ENCODE data around the gene SBNO1.

Gene SBNO1

DNA sequence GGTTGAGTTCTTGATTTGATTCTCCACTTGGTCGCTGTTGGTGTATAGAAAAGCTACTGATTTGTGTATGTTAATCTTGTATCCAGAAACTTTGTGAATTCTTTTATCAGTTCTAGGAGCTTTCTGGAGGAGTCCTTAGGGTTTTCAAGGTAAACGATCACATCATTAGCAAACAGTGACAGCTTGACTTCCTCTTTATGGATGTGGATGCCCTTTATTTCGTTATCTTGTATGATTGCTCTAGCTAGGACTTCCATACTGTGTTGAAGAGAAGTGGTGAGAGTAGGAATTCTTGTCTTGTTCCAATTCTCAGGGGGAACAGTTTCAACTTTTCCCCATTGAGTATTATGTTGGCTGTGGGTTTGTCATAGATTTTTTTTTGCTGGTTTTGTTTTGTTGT, 119.0 kb downstream of the SBNO1 start:
- TF ChIP-seq, protein P1, sequence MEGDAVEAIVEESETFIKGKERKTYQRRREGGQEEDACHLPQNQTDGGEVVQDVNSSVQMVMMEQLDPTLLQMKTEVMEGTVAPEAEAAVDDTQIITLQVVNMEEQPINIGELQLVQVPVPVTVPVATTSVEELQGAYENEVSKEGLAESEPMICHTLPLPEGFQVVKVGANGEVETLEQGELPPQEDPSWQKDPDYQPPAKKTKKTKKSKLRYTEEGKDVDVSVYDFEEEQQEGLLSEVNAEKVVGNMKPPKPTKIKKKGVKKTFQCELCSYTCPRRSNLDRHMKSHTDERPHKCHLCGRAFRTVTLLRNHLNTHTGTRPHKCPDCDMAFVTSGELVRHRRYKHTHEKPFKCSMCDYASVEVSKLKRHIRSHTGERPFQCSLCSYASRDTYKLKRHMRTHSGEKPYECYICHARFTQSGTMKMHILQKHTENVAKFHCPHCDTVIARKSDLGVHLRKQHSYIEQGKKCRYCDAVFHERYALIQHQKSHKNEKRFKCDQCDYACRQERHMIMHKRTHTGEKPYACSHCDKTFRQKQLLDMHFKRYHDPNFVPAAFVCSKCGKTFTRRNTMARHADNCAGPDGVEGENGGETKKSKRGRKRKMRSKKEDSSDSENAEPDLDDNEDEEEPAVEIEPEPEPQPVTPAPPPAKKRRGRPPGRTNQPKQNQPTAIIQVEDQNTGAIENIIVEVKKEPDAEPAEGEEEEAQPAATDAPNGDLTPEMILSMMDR (IDR thresholded peaks at IDR 0.05; ENCODE audit: extremely low read depth, insufficient read depth, missing control alignments), result no peak
- in situ Hi-C loops (cut with MboI; ENCODE audit: low pct_unique_long_range_greater_than_20kb, low sequenced_read_pairs, unreplicated experiment), result loop anchor here (25.0 kb wide), 1 partner anchor 408 kb away; the partner anchor contains the start of gene HIP1R
- no peak for DNase-seq (ENCODE audit: low spot score)

DNA sequence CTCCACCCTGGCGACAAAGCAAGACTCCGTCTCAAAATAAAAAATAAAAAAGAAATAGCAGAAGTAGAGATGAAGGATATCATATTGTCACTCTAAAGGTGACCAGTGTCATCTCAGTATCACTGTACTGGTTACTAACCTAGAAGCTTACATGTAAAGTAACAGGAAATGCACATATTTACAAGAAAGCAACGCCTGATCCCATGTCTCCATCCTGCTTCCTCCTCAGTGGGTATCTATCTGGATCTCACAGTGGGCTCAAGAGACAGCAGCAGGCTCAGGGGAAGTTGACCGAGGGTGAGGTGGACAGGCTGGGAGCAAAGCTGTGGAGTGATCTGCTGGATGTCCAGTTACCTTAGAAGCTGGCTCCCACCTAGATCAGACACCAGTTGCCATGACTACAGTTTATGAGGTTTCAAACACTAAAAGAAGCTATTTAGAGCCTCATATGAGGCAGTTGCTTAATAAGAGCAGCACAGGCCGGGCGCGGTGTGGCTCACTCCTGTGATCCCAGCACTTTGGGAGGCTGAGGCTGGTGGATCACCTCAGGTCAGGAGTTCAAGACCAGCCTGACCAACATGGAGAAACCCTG, 120.9 kb downstream of the SBNO1 start:
- in situ Hi-C loops (cut with MboI; ENCODE audit: low pct_unique_long_range_greater_than_20kb, low sequenced_read_pairs, unreplicated experiment), result loop anchor here (25.0 kb wide), 1 partner anchor 406 kb away; the partner anchor contains the start of gene HIP1R
- no peak for DNase-seq (ENCODE audit: low spot score)
- TF ChIP-seq, protein P1 (IDR thresholded peaks at IDR 0.05; ENCODE audit: extremely low read depth, insufficient read depth, missing control alignments), result no peak

DNA sequence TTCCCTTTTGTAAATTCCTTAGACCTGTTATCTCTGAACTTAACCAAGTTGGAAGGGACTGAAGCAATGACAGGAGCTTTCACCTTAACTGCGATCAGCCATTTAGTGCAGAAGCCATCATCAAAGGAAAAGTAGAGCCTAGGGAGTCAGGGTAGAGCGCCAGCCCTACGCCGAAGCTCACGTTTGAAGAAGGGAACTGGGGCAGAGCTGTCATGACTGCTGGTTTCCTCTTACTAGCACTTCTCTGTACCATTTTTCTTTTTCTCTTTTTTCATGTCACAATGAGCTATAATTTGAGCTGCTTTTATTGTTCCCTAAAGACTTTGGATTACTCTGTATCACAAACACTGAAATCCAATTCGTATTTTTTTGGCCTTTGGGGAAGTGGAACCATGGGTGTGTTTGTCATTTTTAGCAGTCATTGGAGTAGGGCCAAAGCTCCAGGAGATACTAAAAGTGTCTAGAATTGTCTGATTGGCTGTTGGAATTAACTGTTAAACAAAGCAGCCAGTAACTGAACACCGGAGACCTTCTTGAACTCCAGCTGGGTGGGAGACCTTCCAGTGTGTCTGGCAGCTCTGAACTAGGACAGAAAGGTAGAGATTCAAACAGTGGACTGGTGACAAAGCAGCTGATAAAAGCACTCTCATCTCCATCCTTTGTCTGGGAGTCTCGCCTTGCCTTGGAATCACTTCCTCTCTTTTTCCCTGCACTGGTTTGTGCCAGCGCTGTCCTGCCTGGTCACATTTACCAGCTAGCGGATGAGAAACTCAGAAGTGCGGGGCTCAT, 122.3 kb downstream of the SBNO1 start:
- TF ChIP-seq, protein P1 (IDR thresholded peaks at IDR 0.05; ENCODE audit: extremely low read depth, insufficient read depth, missing control alignments), result no peak
- no peak for DNase-seq (ENCODE audit: low spot score)
- in situ Hi-C loops (cut with MboI; ENCODE audit: low pct_unique_long_range_greater_than_20kb, low sequenced_read_pairs, unreplicated experiment), result loop anchor here (25.0 kb wide), 1 partner anchor 405 kb away; the partner anchor contains the start of gene HIP1R
